Central memory CD8-positive, alpha-beta T cell (primary cell): Measurements from ENCODE around the gene SMYD3.
"Not testable (repeated sequence)": the region's sequence is repeated elsewhere in the genome, so short reads cannot be mapped to it uniquely, and the experiment has no call there.

Source experiments
- ATAC-seq: fragments of 150-1000 bp; cut with Tn5 transposase; replicated peaks from 2 replicates; pipeline ENCODE4 v1.10.0; 2022; ENCODE audit warnings: mild to moderate bottlenecking, moderate FRiP score, moderate number of reproducible peaks; ENCODE audit not compliant: poor library complexity, severe bottlenecking; ENCODE audit errors: extremely low read depth
- DNase-seq, 2 donors: peaks; one replicate each; pipeline ENCODE4 v3.0.0; 2021; ENCODE audit warnings: low spot score in 2 of 2
- H3K27ac Mint-ChIP-seq: one replicate; pipeline ENCODE4 v1.8.0; 2022; ENCODE audit warnings: low read depth, mild to moderate bottlenecking, moderate library complexity, mixed read lengths
- H3K27me3 Mint-ChIP-seq: one replicate; pipeline ENCODE4 v1.8.0; 2022; ENCODE audit warnings: mixed read lengths
- H3K36me3 Mint-ChIP-seq: one replicate; pipeline ENCODE4 v1.8.0; 2022; ENCODE audit warnings: mild to moderate bottlenecking, moderate library complexity, mixed read lengths; ENCODE audit not compliant: insufficient read depth
- H3K4me1 Mint-ChIP-seq: one replicate; pipeline ENCODE4 v1.8.0; 2022; ENCODE audit warnings: mixed read lengths
- H3K4me3 Mint-ChIP-seq: one replicate; pipeline ENCODE4 v1.8.0; 2022; ENCODE audit warnings: mild to moderate bottlenecking, moderate library complexity, mixed read lengths
- H3K9me3 Mint-ChIP-seq: one replicate; pipeline ENCODE4 v1.8.0; 2022; ENCODE audit warnings: mixed read lengths

Gene SMYD3

DNA sequence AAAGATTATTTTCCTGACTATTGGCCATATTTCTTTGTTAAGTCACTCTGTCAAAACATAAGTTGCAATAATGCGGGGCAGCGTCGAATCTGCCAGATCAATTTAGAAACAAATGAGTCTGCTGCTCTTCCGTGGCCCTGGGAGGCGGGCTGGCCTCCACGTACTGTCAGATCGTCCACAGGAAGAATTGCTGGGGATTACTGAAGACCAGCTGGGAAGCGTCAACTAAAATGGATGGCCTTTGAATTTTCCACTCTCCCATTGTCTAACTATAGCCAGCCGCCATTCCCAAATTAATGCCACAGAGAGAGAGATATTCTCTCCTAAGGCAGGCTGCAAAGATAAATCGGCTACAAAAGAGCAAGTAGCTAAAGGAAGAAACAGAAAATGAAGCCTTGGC is 560.2 kb downstream of the SMYD3 start:
- peaks cover 2% of the 10 kb centered on the region for H3K36me3 Mint-ChIP-seq
- peaks cover 24% of the 10 kb centered on the region for H3K4me1 Mint-ChIP-seq
- H3K9me3 Mint-ChIP-seq, result no peaks in the 10 kb centered on the region
- no peak for DNase-seq
- no peaks in the 10 kb centered on the region for H3K27me3 Mint-ChIP-seq
- no peak overlapping the region for H3K27ac Mint-ChIP-seq
- ATAC-seq, result no peak
- no peak overlapping the region for H3K4me3 Mint-ChIP-seq

DNA sequence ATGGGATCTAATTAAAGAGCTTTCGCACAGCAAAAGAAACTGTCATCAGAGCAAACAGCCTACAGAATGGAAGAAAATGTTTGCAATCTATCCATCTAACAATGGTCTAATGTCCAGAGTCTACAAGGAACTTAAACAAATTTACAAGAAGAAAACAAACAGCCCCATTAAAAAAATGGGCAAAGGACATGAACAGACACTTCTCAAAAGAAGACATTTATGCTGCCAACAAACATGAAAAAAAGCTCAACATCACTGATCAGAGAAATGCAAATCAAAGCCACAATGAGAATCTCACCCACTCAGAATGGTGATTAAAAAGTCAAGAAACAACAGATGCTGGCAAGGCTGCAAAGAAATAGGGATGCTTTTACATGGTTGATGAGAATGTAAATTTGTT is 561.9 kb downstream of the SMYD3 start:
- H3K27ac Mint-ChIP-seq, ATAC-seq, H3K27me3 Mint-ChIP-seq, H3K36me3 Mint-ChIP-seq, H3K9me3 Mint-ChIP-seq, DNase-seq, H3K4me3 Mint-ChIP-seq: not testable (repeated sequence)
- peaks cover 29% of the 10 kb centered on the region for H3K4me1 Mint-ChIP-seq

DNA sequence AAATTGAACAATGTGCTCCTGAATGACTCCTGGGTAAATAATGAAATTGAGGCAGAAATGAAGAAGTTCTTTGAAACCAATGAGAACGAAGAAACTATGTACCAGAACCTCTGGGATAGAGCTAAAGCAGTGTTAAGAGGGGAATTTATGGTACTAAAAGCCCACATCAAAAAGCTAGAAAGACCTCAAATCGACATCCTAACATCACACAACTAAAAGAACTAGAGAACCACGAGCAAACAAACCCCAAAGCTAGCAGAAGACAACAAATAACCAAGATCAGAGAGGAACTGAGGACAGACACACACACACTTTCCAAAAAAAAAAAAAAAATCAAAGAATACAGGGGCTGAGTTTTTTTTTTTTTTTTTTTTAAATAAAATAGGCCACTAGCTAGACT is 564.2 kb downstream of the SMYD3 start:
- Mint-ChIP-seq H3K4me3 (peak overlapping the region; percentile 17), H3K36me3 (peaks cover 2% of the 10 kb centered on the region), H3K27me3 (no peaks in the 10 kb centered on the region), H3K4me1 (peaks cover 29% of the 10 kb centered on the region), H3K9me3 (no peaks in the 10 kb centered on the region), H3K27ac (no peak overlapping the region)
- DNase-seq (no peak), ATAC-seq (peak; percentile 60)

DNA sequence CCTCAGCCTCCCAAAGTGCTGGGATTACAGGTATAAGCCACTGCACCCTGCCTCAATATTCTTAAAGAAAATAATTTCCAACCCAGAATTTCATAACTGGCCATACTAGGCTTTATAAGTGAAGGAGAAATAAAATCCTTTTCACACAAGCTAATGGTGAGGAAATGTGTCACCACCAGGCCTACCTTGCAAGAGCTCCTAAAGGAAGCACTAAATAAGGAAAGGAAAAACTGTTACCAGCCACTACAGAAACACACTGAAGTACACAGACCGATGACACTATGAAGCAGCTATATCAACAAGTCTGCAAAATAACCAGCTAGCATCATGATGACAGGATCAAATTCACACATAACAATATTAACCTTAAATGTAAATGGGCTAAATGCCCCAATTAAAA is 565.3 kb downstream of the SMYD3 start:
- H3K27ac Mint-ChIP-seq, H3K9me3 Mint-ChIP-seq, DNase-seq, H3K27me3 Mint-ChIP-seq, ATAC-seq, H3K4me3 Mint-ChIP-seq, H3K36me3 Mint-ChIP-seq: not testable (repeated sequence)
- H3K4me1 Mint-ChIP-seq, result peaks cover 29% of the 10 kb centered on the region

DNA sequence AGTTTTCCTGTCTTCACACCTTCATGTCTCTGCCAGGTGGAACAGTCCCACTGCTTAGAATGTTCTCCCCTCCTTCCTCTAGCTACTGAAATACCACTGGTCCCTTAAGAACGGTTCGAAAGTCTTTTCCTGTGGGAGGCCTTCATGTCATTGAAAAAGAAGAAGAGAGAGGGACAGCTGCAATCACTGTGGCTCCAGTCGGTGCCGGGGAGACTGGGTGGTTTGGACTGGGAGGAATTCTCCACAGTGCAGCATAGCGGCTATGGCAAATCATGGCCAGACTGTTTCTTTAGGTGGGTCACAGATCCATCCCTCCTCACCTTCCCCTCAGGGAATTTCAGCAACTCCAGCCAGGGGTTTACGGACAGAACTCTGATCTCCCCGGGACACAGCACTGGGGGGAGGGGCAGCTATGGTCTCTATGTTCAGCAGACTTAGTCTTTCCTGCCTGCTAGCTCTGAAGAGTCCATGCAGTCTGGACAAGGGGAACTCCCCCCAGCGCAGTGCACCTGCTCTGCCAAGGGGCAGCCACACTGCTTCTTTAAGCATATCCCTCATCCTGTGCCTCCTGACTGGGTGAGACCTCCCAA is 567.2 kb downstream of the SMYD3 start:
- Mint-ChIP-seq H3K9me3 (no peaks in the 10 kb centered on the region), H3K4me3 (no peak overlapping the region), H3K27me3 (no peaks in the 10 kb centered on the region), H3K36me3 (peaks cover 2% of the 10 kb centered on the region), H3K27ac (no peak overlapping the region), H3K4me1 (peaks cover 29% of the 10 kb centered on the region)
- DNase-seq (no peak), ATAC-seq (no peak)

DNA sequence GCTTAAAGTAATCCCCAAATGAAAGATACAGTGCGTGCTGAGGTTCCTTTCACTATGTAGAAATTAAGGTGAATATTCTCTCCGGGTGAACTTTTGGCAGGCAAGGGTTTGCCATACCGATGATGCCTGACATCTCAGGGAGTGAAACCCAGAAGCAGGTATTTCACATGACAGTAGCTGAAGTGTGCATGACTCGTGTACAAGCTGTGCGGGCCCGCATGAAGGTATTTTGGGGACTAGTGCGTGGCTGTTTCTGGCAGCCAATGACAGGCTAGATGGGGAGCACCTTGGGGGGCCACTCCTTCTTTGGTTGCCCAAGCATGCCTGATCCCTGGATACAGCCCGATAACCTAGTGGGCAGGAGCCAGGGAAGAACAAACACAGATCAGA is 569.0 kb downstream of the SMYD3 start:
- ATAC-seq, result no peak
- Mint-ChIP-seq H3K36me3 (peaks cover 2% of the 10 kb centered on the region), H3K4me1 (peaks cover 18% of the 10 kb centered on the region), H3K27ac (peak overlapping the region; percentile 16), H3K9me3 (no peaks in the 10 kb centered on the region), H3K27me3 (no peaks in the 10 kb centered on the region), H3K4me3 (no peak overlapping the region)
- no peak for DNase-seq

DNA sequence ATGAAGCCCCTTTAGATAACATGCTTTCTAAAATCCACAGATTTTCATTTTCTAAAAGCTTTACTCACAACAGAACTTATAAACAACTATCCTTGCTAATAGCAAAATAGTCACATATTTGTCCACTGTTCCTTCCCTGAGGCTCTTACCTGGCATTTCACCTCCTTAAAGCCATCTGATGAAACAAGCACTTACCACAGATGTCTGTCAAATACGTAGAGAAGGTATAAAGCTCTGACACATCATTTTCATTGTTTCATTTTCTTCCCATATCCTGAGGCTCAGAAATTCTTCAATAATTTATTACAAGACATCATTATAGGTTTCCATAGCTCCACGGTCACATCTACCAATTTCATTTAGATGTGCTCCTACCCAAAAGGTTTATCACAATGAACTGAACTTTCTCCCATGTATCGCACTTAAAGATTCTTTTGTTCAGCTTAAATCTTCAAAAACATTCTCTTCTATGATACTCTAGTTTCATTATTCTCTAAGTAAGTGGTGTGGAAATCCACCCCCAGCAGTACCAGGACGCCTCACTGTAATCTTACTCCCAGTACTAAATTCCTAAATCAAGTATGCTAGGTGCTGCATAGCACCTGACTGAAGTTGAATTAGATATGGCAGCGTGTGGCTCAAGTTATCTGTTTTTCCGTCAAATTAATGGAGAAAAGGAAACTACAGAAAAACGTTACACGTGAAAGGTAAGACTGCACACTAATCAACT is 569.6 kb downstream of the SMYD3 start:
- no peak for ATAC-seq
- H3K27ac Mint-ChIP-seq, result peak overlapping the region; percentile 16

DNA sequence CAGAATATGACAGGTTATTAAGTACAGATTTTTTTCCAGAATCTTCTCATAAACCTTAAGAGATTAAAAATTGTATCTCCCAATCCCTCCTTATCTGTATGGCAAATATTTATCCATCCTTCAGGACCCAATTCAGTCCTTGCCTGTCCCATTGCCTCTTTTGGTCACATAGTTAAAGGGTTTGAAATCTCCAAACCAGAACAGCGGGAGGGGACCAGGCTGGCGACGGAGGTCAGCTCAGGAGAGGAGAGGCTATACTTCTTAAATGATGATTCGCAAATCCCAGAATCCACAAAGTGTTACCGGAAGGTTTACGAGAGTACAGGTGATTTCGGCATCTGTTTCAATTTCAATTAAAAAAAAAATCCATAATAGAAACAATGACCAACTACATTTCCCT is 572.7 kb downstream of the SMYD3 start:
- H3K4me1 Mint-ChIP-seq, result no peaks in the 10 kb centered on the region
- no peak overlapping the region for H3K4me3 Mint-ChIP-seq
- H3K36me3 Mint-ChIP-seq, result peaks cover 1% of the 10 kb centered on the region
- no peak overlapping the region for H3K27ac Mint-ChIP-seq
- DNase-seq, result no peak
- no peaks in the 10 kb centered on the region for H3K27me3 Mint-ChIP-seq
- H3K9me3 Mint-ChIP-seq, result no peaks in the 10 kb centered on the region
- ATAC-seq, result no peak

More for the DNA sequence above, 569.6 kb downstream of the SMYD3 start:
- Mint-ChIP-seq H3K36me3 (no peaks in the 10 kb centered on the region), H3K27me3 (no peaks in the 10 kb centered on the region), H3K4me1 (peaks cover 12% of the 10 kb centered on the region), H3K9me3 (no peaks in the 10 kb centered on the region), H3K4me3 (no peak overlapping the region)
- DNase-seq, result no peak

DNA sequence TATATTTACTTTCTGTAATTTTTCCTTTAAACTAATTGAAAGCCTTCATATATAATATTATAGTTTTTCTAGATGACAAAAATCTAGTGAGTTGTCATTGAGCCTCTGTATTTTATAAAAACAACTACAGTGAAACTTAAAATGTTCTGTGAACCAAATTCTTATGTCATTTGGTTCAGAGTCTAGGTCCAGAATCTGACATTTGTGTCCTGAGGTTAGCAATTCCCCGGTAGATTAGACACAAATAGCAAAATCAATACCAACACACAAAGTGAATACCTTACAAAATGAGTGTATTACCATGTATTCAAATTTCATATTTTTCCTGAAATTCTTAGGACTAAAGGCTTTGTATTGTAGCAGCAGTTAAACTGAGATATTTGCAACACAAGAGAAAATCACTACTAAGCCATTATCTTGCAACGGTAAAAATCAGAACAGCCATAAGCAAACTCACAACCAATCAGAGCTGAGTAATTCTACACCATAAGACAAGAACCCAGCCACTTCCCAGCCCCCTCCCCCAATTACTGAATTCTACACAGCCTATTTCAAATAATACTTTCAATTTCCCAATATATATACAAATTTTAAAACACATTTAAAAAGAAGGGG is 573.5 kb downstream of the SMYD3 start:
- DNase-seq, result no peak
- no peaks in the 10 kb centered on the region for H3K4me1 Mint-ChIP-seq
- no peak for ATAC-seq
- H3K9me3 Mint-ChIP-seq, result no peaks in the 10 kb centered on the region
- no peaks in the 10 kb centered on the region for H3K27me3 Mint-ChIP-seq
- H3K4me3 Mint-ChIP-seq, result no peak overlapping the region
- peaks cover 1% of the 10 kb centered on the region for H3K36me3 Mint-ChIP-seq
- no peak overlapping the region for H3K27ac Mint-ChIP-seq

DNA sequence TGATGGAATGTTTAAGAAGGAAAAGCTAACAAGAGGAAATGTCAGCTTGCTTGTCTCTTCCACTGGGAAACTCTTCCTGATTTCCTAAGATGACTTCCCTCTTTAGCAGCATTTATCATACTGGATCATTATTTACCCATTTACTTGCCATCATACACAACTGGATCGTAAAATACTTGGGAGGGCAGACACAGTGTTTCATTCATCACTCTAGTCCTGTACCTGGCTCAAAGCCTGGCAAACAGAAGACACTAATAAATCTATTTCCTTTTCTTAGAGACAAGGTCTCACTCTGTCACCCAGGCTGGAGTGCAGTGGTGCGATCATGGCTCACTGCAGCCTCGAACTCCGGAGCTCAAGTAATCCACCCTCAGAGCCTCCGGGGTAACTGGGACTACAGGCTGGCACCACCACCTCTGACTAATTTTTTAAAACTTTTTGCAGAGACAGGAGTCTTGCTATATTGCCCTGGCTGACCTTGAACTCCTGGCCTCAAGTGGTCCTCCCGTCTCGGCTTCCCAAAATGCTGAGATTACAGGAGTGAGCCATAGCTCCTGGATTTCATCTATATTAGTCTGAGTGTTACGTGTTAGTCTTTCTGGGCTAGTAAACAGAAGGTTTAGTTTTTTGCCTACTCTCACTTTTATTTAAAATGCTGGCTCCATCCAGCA is 574.6 kb downstream of the SMYD3 start:
- Mint-ChIP-seq H3K4me1 (no peaks in the 10 kb centered on the region), H3K4me3 (no peak overlapping the region), H3K27me3 (no peaks in the 10 kb centered on the region), H3K27ac (no peak overlapping the region), H3K36me3 (peaks cover 3% of the 10 kb centered on the region), H3K9me3 (no peaks in the 10 kb centered on the region)
- ATAC-seq, result no peak
- DNase-seq, result no peak

DNA sequence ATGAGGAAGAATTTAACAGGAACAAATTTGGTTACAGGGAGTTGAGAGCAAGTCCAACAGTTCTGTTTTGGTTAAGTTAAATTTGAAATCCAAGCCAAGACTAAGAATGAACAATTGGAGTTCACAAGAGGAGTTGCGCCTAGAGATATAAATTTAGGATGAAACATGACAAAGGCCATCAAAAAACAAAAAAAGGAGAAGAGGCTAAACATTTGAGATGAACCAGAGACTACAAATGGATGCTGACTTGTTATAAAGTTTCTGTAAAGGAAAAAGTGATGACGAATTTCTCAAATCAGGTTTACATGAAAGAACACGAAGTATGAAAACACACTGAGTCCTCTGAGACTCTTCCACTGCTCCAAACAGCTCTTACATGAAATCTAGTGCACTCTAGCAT is 575.6 kb downstream of the SMYD3 start:
- H3K27ac Mint-ChIP-seq, result no peak overlapping the region
- H3K36me3 Mint-ChIP-seq, result peaks cover 4% of the 10 kb centered on the region
- DNase-seq, result no peak
- no peaks in the 10 kb centered on the region for H3K27me3 Mint-ChIP-seq
- no peak for ATAC-seq
- H3K4me1 Mint-ChIP-seq, result no peaks in the 10 kb centered on the region
- no peaks in the 10 kb centered on the region for H3K9me3 Mint-ChIP-seq
- H3K4me3 Mint-ChIP-seq, result no peak overlapping the region

DNA sequence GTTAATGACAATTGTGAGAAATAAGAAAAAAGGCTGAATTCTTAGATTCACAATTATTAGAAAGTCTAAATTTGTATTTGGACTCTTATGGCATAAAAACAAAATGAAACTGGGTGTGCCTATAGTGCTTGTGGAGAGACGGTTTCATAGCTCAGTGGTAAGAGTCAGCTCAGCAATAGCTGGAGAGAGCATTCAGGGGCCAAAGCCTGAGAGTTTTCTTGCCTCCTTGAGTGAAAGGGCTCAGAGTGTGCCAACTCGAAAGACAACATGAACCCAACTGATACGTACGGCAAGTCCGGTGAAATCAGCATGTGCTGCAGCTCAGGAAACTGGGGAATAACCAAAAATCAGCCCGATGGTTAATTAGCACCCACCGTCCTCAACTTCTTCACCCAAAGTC is 577.9 kb downstream of the SMYD3 start:
- Mint-ChIP-seq H3K9me3 (no peaks in the 10 kb centered on the region), H3K27me3 (no peaks in the 10 kb centered on the region), H3K36me3 (peaks cover 4% of the 10 kb centered on the region), H3K4me3 (no peak overlapping the region), H3K4me1 (no peaks in the 10 kb centered on the region), H3K27ac (no peak overlapping the region)
- ATAC-seq (no peak), DNase-seq (no peak)

DNA sequence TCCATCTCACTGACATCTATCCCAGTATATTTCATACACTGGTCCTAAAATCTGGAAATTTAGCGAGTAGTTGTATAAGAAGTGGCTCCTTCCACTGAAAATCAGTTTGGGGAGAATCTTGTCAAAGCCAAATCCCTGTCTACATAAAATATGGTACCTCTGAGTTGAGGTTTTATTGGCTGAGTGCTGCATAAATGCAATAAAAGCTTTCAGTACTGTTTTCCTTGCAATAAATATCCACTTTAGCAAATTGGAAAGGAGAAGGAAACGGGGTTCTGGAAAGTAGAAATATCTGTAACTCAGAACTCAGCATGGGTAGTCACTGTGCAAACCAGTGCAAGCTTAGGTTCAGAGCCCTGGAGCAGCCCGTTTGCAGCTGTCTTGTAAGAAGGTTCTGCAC is 580.2 kb downstream of the SMYD3 start:
- H3K9me3 Mint-ChIP-seq, result no peaks in the 10 kb centered on the region
- H3K27ac Mint-ChIP-seq, result no peak overlapping the region
- DNase-seq, result no peak
- no peak for ATAC-seq
- H3K27me3 Mint-ChIP-seq, result no peaks in the 10 kb centered on the region
- no peaks in the 10 kb centered on the region for H3K4me1 Mint-ChIP-seq
- peaks cover 4% of the 10 kb centered on the region for H3K36me3 Mint-ChIP-seq
- H3K4me3 Mint-ChIP-seq, result no peak overlapping the region
